Brain pericyte (primary cell): ENCODE data around the gene CYB5A.
A peak's percentile ranks its signal among the peaks of the same experiment; 100 is the strongest.
"Not testable (repeated sequence)": the region's sequence is repeated elsewhere in the genome, so short reads cannot be mapped to it uniquely, and the experiment has no call there.

Experiments used
- DNase-seq: peaks from one replicate; pipeline ENCODE4 v3.0.0-alpha.2; 2012; ENCODE audit warnings: low read depth, low spot score

Gene CYB5A

GRCh38 chr18:74291771-74292540 is at the start of gene CYB5A:
Gene CYB5A, minus strand, starts transcription at chr18:74291963. Its CDS starts 88 bp downstream, at chr18:74291875.
- peak; percentile 87 for DNase-seq

- no peak for DNase-seq
Measured at GRCh38 chr18:74337912-74338309, 46.1 kb upstream of the CYB5A start.

- no peak for DNase-seq
Measured at GRCh38 chr18:74337155-74337911, 45.6 kb upstream of the CYB5A start.

GRCh38 chr18:74336656-74337055 is 44.9 kb upstream of the CYB5A start:
- DNase-seq: no peak

- no peak for DNase-seq
Measured at GRCh38 chr18:74334242-74334893, 42.6 kb upstream of the CYB5A start.

- DNase-seq: no peak
Measured at GRCh38 chr18:74333091-74333490, 41.3 kb upstream of the CYB5A start.

GRCh38 chr18:74331404-74331803 is 39.6 kb upstream of the CYB5A start:
- no peak for DNase-seq

- DNase-seq: no peak
Measured at GRCh38 chr18:74329688-74330205, 38.0 kb upstream of the CYB5A start.

GRCh38 chr18:74328206-74328605 is 36.4 kb upstream of the CYB5A start:
- DNase-seq: no peak

GRCh38 chr18:74326791-74327190 is 35.0 kb upstream of the CYB5A start:
- not testable (repeated sequence) for DNase-seq

GRCh38 chr18:74326231-74326630 is 34.5 kb upstream of the CYB5A start:
- no peak for DNase-seq

GRCh38 chr18:74316257-74317170 is 24.8 kb upstream of the CYB5A start:
- DNase-seq: no peak

- no peak for DNase-seq
Measured at GRCh38 chr18:74315464-74316256, 23.9 kb upstream of the CYB5A start, which contains the start of gene C18orf63. Gene C18orf63, plus strand, starts transcription at chr18:74315839. Its CDS starts 2,027 bp downstream, at chr18:74317866.

- DNase-seq: no peak
Measured at GRCh38 chr18:74314759-74315463, 23.1 kb upstream of the CYB5A start.

- DNase-seq: no peak
Measured at GRCh38 chr18:74311000-74311399, 19.2 kb upstream of the CYB5A start.

GRCh38 chr18:74310411-74310810 is 18.6 kb upstream of the CYB5A start:
- no peak for DNase-seq

GRCh38 chr18:74303936-74304335 is 12.2 kb upstream of the CYB5A start:
- no peak for DNase-seq

GRCh38 chr18:74303306-74303705 is 11.5 kb upstream of the CYB5A start:
- no peak for DNase-seq

GRCh38 chr18:74299746-74300145 is 8.0 kb upstream of the CYB5A start:
- DNase-seq: no peak

- no peak for DNase-seq
Measured at GRCh38 chr18:74299162-74299561, 7.4 kb upstream of the CYB5A start.
